Adrenal gland (tissue), 12 donors: Measurements from ENCODE around the gene ENG. TPM values are rescaled to one million over a fixed set of nuclear protein-coding genes. Genes with fewer than 3 reads are reported as not detected.

ENCODE experiments used
- DNase-seq, 7 donors: peaks; one replicate each; pipeline ENCODE4 v3.0.0-alpha.2; 2019 to 2020
- H3K27ac ChIP-seq, 5 donors: fragments of 200-600 bp; sonication (generic) in 4 of 5; 1 replicate in 3 of 5; 2 replicates in 2 of 5; pipeline versions ENCODE4 v1.5.1 to v1.8.0; 2016 to 2020; ENCODE audit warnings: mild to moderate bottlenecking in 1 of 5
- H3K27me3 ChIP-seq: fragments of 200-600 bp; 2 replicates; pipeline ENCODE4 v1.8.0; 2021
- H3K36me3 ChIP-seq, 2 donors: fragments of 200-600 bp; replicated peaks in 1 of 2; 1 replicate in 1 of 2; 2 replicates in 1 of 2; pipeline versions ENCODE4 v1.5.1 to v1.8.0; 2018 to 2022
- H3K4me1 ChIP-seq, 2 donors: fragments of 200-600 bp; replicated peaks in 1 of 2; 1 replicate in 1 of 2; 2 replicates in 1 of 2; pipeline versions ENCODE4 v1.5.1 to v1.8.0; 2018 to 2021
- H3K4me3 ChIP-seq, 4 donors: fragments of 200-600 bp; sonication (generic) in 3 of 4; one replicate each; pipeline ENCODE4 v1.5.1; 2016 to 2018
- H3K9me3 ChIP-seq, 3 donors: fragments of 200-600 bp; sonication (generic) in 1 of 3; replicated peaks in 1 of 3; 1 replicate in 2 of 3; 2 replicates in 1 of 3; pipeline versions ENCODE4 v1.5.1 to v1.8.0; 2016 to 2021
- CTCF ChIP-seq, 6 experiments: fragments of 450-650 bp in 4 of 6; fragments of 200-600 bp in 2 of 6; sonication (generic) in 1 of 6; IDR thresholded peaks; 1 replicate in 5 of 6; 2 replicates in 1 of 6; pipeline versions ENCODE4 v1.5.1 to v1.8.0; 2016 to 2021; ENCODE audit warnings: antibody characterized with exemption in 6 of 6, mild to moderate bottlenecking in 2 of 6, moderate library complexity in 1 of 6
- POLR2A ChIP-seq, 2 donors: fragments of 450-650 bp; IDR thresholded peaks; one replicate each; pipeline ENCODE4 v1.6.1; 2017; ENCODE audit warnings: antibody characterized with exemption in 2 of 2, mild to moderate bottlenecking in 2 of 2, moderate library complexity in 1 of 2
- WGBS, 4 donors: extraction: QIAGEN DNeasy Blood & Tissue Kit in 2 of 4; methylation state at CpG; one replicate each; pipeline versions ENCODE4 v1.1.5 to v1.1.7; 2013 to 2017; 5-methylcytosine and 5-hydroxymethylcytosine counted together
- intact Hi-C, 2 donors: fragments of 100-400 bp; cut with DNase I; formaldehyde crosslinking; loops; one replicate each; pipeline versions ENCODE4 v1.14.1 to v1.15.0; 2022 to 2023
- polyA plus RNA-seq, 3 donors: library from polyadenylated mRNA; stranded (reverse); fragments of 200-250 nt in 2 of 3; fragments of 350-450 nt in 1 of 3; fragmentation: Illumina TruSeq in 1 of 3; extraction: RNeasy Lipid Tissue Mini Kit (QIAGEN cat#74804) in 1 of 3; gene quantifications; one replicate each; pipeline ENCODE4 v1.2.3, GENCODE V29; 2013 to 2014
- total RNA-seq, 9 donors: library from RNA; depleted of rRNA in 4 of 9; stranded (reverse); fragments of >200 nt in 4 of 9; fragments of 120-200 nt in 1 of 9; fragmentation: NEBNext Ultra II Directional in 1 of 9; extraction: Animal tissue kit (Norgen Biotek cat#: 25700) in 1 of 9; gene quantifications; one replicate each; pipeline versions ENCODE4 v1.1.0 to v1.2.4, GENCODE V29; 2013 to 2023
- donor health status: healthy with polysubstance abuse.
- donor health status: Bipolar disorder and iron deficiency.
- donor health status: DM: yes; HTN: yes; CAD: no.
- donor health status: DM: no; HTN: no; CAD: no.
- donor health status: DM: no; HTN: no; CAD: no.
- donor health status: DM: yes; HTN: yes; CAD: no.

Gene ENG
- total and polyA plus RNA-seq, 12 donors: 4.3 to 214 (median 106) TPM

GRCh38 chr9:127848756-127849504, 5.5 kb downstream of the ENG start:
- peak overlapping the region in 3 of 5 donors; percentile 8 to 56 (median 25) for H3K27ac ChIP-seq
- no peaks in the 10 kb centered on the region for H3K27me3 ChIP-seq
- H3K4me1 ChIP-seq: peaks cover 0 to 29% of the 10 kb centered on the region in 2 donors
- H3K9me3 ChIP-seq: no peaks in the 10 kb centered on the region
- no peaks in the 10 kb centered on the region for H3K36me3 ChIP-seq
- intact Hi-C loops: no loop called here
- WGBS, 4 donors: 86 to 95% (median 89%) methylated on average over 9 to 10 of the region's 10 CpGs
- DNase-seq: no peak
- no peak for TF ChIP-seq POLR2A (IDR thresholded peaks at IDR 0.05)
- no peak for TF ChIP-seq CTCF (IDR thresholded peaks at IDR 0.05)
- H3K4me3 ChIP-seq: peak overlapping the region in 1 of 4 donors; percentile 73

GRCh38 chr9:127847833-127848755, 6.4 kb downstream of the ENG start:
- peak overlapping the region in 1 of 4 donors; percentile 7 for H3K4me3 ChIP-seq
- H3K4me1 ChIP-seq: peaks cover 0 to 29% of the 10 kb centered on the region in 2 donors
- peak overlapping the region in 3 of 5 donors; percentile 51 to 89 (median 55) for H3K27ac ChIP-seq
- no peaks in the 10 kb centered on the region for H3K27me3 ChIP-seq
- intact Hi-C loops: no loop called here
- H3K36me3 ChIP-seq: peaks cover 0 to 3% of the 10 kb centered on the region in 2 donors
- 73 to 79% (median 77%) methylated on average over 12 of the region's 12 CpGs for WGBS, 4 donors
- H3K9me3 ChIP-seq: no peaks in the 10 kb centered on the region
- DNase-seq: no peak
- TF ChIP-seq CTCF (IDR thresholded peaks at IDR 0.05) (no peak), POLR2A (IDR thresholded peaks at IDR 0.05) (no peak)

GRCh38 chr9:127847178-127847510, 7.3 kb downstream of the ENG start:
- TF ChIP-seq CTCF (IDR thresholded peaks at IDR 0.05) (peak in 1 of 6 experiments; percentile 10), POLR2A (IDR thresholded peaks at IDR 0.05) (no peak)
- Histone ChIP-seq H3K4me1 (peaks cover 0 to 29% of the 10 kb centered on the region in 2 donors), H3K27ac (peak overlapping the region in 4 of 5 donors; percentile 51 to 89 (median 56)), H3K36me3 (peaks cover 0 to 11% of the 10 kb centered on the region in 2 donors), H3K4me3 (peak overlapping the region in 1 of 4 donors; percentile 7), H3K9me3 (no peaks in the 10 kb centered on the region), H3K27me3 (no peaks in the 10 kb centered on the region)
- WGBS, 4 donors: 40 to 58% (median 52%) methylated on average over 4 to 6 of the region's 6 CpGs
- intact Hi-C loops: no loop called here
- peak in 2 of 7 donors; percentile 56 to 69 for DNase-seq
